GM12873 (cell line): ENCODE measurements around the gene SLIT1.

Experiments used
- CTCF ChIP-seq: IDR thresholded peaks from 2 replicates; pipeline ENCODE4 v1.5.1; 2012; ENCODE audit warnings: low read depth, mild to moderate bottlenecking, moderate library complexity, low read length, control low read depth; ENCODE audit not compliant: insufficient read depth; ENCODE audit errors: missing control alignments

Gene SLIT1

GRCh38 chr10:97121041-97121440, 64.7 kb downstream of the SLIT1 start:
- TF ChIP-seq CTCF, result no peak

GRCh38 chr10:97120370-97120769, 65.4 kb downstream of the SLIT1 start:
- TF ChIP-seq CTCF, result no peak

- TF ChIP-seq CTCF, result no peak
These were observed 66.6 kb downstream of the SLIT1 start for GRCh38 chr10:97119058-97119745.

GRCh38 chr10:97117372-97117771, 68.4 kb downstream of the SLIT1 start:
- peak; percentile 14 for TF ChIP-seq CTCF

- TF ChIP-seq CTCF, result no peak
These were observed 69.1 kb downstream of the SLIT1 start for GRCh38 chr10:97116462-97117162.

- no peak for TF ChIP-seq CTCF
These were observed 69.9 kb downstream of the SLIT1 start for GRCh38 chr10:97115846-97116245.

- no peak for TF ChIP-seq CTCF
These were observed 74.1 kb downstream of the SLIT1 start for GRCh38 chr10:97111615-97112014.
